Measurements from ENCODE around the gene FAM13A. TPM values are rescaled to one million over a fixed set of nuclear protein-coding genes. Genes with fewer than 3 reads are reported as not detected.

The FAM13A gene
- total RNA-seq, 1 donor from 2014 or later = 16.7 TPM

DNA sequence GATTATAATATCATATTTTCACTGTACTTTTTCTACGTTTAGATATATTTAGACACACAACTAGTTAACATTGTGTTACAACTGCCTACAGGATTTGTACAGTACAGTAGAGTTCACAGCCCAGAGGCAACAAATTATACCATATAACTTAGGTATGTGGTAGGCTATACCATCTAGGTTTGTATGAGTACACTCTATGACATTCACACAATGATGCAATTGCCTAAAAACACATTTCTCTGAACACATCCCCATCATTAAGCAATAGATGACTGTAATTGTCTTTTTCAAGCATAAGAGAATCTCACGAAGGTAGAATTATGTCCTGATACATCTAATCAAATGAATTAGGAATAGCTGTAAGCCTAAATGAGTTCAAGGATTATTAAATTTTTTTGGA, 42.0 kb upstream of the FAM13A start:
- no peak overlapping the region for H3K4me3 Mint-ChIP-seq (ENCODE audit: unreplicated experiment)
- no peaks in the 10 kb centered on the region for H3K27me3 Mint-ChIP-seq (ENCODE audit: unreplicated experiment)
- no peaks in the 10 kb centered on the region for H3K36me3 Mint-ChIP-seq (ENCODE audit: low read depth, unreplicated experiment)
- TF ChIP-seq, protein P1, sequence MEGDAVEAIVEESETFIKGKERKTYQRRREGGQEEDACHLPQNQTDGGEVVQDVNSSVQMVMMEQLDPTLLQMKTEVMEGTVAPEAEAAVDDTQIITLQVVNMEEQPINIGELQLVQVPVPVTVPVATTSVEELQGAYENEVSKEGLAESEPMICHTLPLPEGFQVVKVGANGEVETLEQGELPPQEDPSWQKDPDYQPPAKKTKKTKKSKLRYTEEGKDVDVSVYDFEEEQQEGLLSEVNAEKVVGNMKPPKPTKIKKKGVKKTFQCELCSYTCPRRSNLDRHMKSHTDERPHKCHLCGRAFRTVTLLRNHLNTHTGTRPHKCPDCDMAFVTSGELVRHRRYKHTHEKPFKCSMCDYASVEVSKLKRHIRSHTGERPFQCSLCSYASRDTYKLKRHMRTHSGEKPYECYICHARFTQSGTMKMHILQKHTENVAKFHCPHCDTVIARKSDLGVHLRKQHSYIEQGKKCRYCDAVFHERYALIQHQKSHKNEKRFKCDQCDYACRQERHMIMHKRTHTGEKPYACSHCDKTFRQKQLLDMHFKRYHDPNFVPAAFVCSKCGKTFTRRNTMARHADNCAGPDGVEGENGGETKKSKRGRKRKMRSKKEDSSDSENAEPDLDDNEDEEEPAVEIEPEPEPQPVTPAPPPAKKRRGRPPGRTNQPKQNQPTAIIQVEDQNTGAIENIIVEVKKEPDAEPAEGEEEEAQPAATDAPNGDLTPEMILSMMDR (IDR thresholded peaks at IDR 0.05; ENCODE audit: unreplicated experiment) = no peak
- no peaks in the 10 kb centered on the region for H3K9me3 Mint-ChIP-seq (ENCODE audit: unreplicated experiment)
- DNase-seq (ENCODE audit: low spot score) = no peak
- H3K27ac Mint-ChIP-seq (ENCODE audit: unreplicated experiment) = no peak overlapping the region
- H3K4me1 Mint-ChIP-seq (ENCODE audit: unreplicated experiment) = no peaks in the 10 kb centered on the region

DNA sequence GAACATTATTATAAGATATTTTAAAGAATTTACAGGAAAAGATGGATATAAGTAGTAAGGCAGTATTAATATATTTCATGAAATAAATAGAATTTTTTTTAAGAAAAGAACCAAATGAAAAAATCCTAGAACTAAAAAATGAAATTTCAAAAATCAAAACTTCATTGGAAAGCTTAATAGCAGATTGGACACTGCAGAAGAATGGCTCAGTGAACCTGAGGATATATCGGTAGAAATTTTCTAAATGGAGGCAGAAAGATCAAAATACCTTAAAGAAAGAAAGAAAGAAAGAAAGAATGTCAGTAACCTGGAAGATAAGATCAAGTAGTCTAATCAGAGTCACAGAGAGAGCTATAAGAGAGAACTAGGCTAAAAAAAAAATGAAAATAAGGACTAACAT, 21.3 kb upstream of the FAM13A start:
- no peak for DNase-seq (ENCODE audit: low spot score)

GRCh38 chr4:89077761-89078160, 20.8 kb upstream of the FAM13A start:
- DNase-seq (ENCODE audit: low spot score) = no peak
- TF ChIP-seq, protein P1 (IDR thresholded peaks at IDR 0.05; ENCODE audit: unreplicated experiment) = no peak
- Mint-ChIP-seq H3K9me3 (ENCODE audit: unreplicated experiment) (peaks cover 8% of the 10 kb centered on the region), H3K4me3 (ENCODE audit: unreplicated experiment) (no peak overlapping the region), H3K27ac (ENCODE audit: unreplicated experiment) (no peak overlapping the region), H3K4me1 (ENCODE audit: unreplicated experiment) (no peaks in the 10 kb centered on the region), H3K27me3 (ENCODE audit: unreplicated experiment) (no peaks in the 10 kb centered on the region), H3K36me3 (ENCODE audit: low read depth, unreplicated experiment) (peaks cover 16% of the 10 kb centered on the region)

More for the DNA sequence above, 21.3 kb upstream of the FAM13A start:
- Mint-ChIP-seq H3K27me3 (ENCODE audit: unreplicated experiment) (no peaks in the 10 kb centered on the region), H3K9me3 (ENCODE audit: unreplicated experiment) (peaks cover 8% of the 10 kb centered on the region), H3K4me1 (ENCODE audit: unreplicated experiment) (no peaks in the 10 kb centered on the region), H3K36me3 (ENCODE audit: low read depth, unreplicated experiment) (peaks cover 16% of the 10 kb centered on the region), H3K27ac (ENCODE audit: unreplicated experiment) (no peak overlapping the region), H3K4me3 (ENCODE audit: unreplicated experiment) (no peak overlapping the region)
- TF ChIP-seq, protein P1 (IDR thresholded peaks at IDR 0.05; ENCODE audit: unreplicated experiment) = no peak

- no peak overlapping the region for H3K4me3 Mint-ChIP-seq (ENCODE audit: unreplicated experiment)
- peaks cover 11% of the 10 kb centered on the region for H3K36me3 Mint-ChIP-seq (ENCODE audit: low read depth, unreplicated experiment)
- peaks cover 2% of the 10 kb centered on the region for H3K4me1 Mint-ChIP-seq (ENCODE audit: unreplicated experiment)
- no peak overlapping the region for H3K27ac Mint-ChIP-seq (ENCODE audit: unreplicated experiment)
- H3K27me3 Mint-ChIP-seq (ENCODE audit: unreplicated experiment) = no peaks in the 10 kb centered on the region
- no peak for DNase-seq (ENCODE audit: low spot score)
- TF ChIP-seq, protein P1 (IDR thresholded peaks at IDR 0.05; ENCODE audit: unreplicated experiment) = no peak
- peaks cover 8% of the 10 kb centered on the region for H3K9me3 Mint-ChIP-seq (ENCODE audit: unreplicated experiment)
These were observed 15.9 kb upstream of the FAM13A start for GRCh38 chr4:89072921-89073320.

DNA sequence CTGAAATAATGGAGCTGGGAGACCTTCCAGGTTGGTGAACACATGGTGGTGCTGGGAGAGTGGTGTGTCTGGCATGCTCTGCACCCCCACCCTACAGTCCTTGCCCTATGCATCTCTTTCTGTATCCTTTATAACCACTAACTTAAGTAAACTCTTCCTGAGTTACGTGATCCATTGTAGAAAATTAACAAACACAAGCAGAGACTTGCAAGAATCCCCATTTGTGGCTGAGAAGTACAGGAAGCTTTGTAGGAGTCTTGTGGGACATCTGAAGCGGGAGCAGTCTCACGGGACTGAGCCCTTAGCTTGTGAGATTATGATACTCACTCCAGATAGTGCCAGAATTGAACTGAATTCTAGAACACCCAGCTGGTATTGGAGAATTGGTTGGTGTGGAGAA, 14.3 kb upstream of the FAM13A start:
- no peak for DNase-seq (ENCODE audit: low spot score)
- TF ChIP-seq, protein P1 (IDR thresholded peaks at IDR 0.05; ENCODE audit: unreplicated experiment) = no peak
- H3K4me3 Mint-ChIP-seq (ENCODE audit: unreplicated experiment) = no peak overlapping the region
- no peaks in the 10 kb centered on the region for H3K27me3 Mint-ChIP-seq (ENCODE audit: unreplicated experiment)
- peaks cover 2% of the 10 kb centered on the region for H3K4me1 Mint-ChIP-seq (ENCODE audit: unreplicated experiment)
- H3K9me3 Mint-ChIP-seq (ENCODE audit: unreplicated experiment) = peaks cover under 1% of the 10 kb centered on the region
- no peak overlapping the region for H3K27ac Mint-ChIP-seq (ENCODE audit: unreplicated experiment)
- H3K36me3 Mint-ChIP-seq (ENCODE audit: low read depth, unreplicated experiment) = peaks cover under 1% of the 10 kb centered on the region

Measured in endothelial cell (in vitro differentiated cells).